Measurements from ENCODE around the gene ZNF576.
"Not testable (repeated sequence)": the region's sequence is repeated elsewhere in the genome, so short reads cannot be mapped to it uniquely, and the experiment has no call there.

Gene ZNF576

GRCh38 chr19:43633520-43633919, 37.1 kb downstream of the ZNF576 start:
- H3K27ac ChIP-seq: no peak overlapping the region
- TF ChIP-seq ZFX (IDR thresholded peaks at IDR 0.05; ENCODE audit: borderline replicate concordance): no peak
- TF ChIP-seq, protein P1, sequence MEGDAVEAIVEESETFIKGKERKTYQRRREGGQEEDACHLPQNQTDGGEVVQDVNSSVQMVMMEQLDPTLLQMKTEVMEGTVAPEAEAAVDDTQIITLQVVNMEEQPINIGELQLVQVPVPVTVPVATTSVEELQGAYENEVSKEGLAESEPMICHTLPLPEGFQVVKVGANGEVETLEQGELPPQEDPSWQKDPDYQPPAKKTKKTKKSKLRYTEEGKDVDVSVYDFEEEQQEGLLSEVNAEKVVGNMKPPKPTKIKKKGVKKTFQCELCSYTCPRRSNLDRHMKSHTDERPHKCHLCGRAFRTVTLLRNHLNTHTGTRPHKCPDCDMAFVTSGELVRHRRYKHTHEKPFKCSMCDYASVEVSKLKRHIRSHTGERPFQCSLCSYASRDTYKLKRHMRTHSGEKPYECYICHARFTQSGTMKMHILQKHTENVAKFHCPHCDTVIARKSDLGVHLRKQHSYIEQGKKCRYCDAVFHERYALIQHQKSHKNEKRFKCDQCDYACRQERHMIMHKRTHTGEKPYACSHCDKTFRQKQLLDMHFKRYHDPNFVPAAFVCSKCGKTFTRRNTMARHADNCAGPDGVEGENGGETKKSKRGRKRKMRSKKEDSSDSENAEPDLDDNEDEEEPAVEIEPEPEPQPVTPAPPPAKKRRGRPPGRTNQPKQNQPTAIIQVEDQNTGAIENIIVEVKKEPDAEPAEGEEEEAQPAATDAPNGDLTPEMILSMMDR (IDR thresholded peaks at IDR 0.05): no peak

GRCh38 chr19:43634068-43634467, 37.7 kb downstream of the ZNF576 start:
- no peak for TF ChIP-seq ZFX (IDR thresholded peaks at IDR 0.05; ENCODE audit: borderline replicate concordance)
- H3K27ac ChIP-seq: no peak overlapping the region

- no peak overlapping the region for H3K27ac ChIP-seq
- TF ChIP-seq, protein P1 (IDR thresholded peaks at IDR 0.05): no peak
- no peak for TF ChIP-seq ZFX (IDR thresholded peaks at IDR 0.05; ENCODE audit: borderline replicate concordance)
Measured at GRCh38 chr19:43634506-43634871, 38.1 kb downstream of the ZNF576 start.

- TF ChIP-seq, protein P1 (IDR thresholded peaks at IDR 0.05): no peak
- no peak for TF ChIP-seq ZFX (IDR thresholded peaks at IDR 0.05; ENCODE audit: borderline replicate concordance)
- H3K27ac ChIP-seq: no peak overlapping the region
Measured at GRCh38 chr19:43634872-43635560, 38.6 kb downstream of the ZNF576 start.

DNA sequence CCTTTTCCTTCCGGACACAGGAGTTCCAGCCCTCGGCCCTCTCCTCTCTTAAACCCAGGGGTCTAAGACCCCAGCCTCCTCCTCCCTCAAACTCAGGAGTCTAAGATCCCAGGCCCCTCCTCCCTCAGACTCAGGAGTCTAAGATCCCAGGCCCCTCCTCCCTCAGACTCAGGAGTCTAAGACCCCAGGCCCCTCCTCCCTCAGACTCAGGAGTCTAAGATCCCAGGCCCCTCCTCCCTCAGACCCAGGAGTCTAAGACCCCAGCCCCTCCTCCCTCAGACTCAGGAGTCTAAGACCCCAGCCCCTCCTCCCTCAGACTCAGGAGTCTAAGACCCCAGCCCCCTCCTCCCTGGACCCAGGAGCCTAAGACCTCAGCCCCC, 39.2 kb downstream of the ZNF576 start:
- not testable (repeated sequence) for H3K27ac ChIP-seq

DNA sequence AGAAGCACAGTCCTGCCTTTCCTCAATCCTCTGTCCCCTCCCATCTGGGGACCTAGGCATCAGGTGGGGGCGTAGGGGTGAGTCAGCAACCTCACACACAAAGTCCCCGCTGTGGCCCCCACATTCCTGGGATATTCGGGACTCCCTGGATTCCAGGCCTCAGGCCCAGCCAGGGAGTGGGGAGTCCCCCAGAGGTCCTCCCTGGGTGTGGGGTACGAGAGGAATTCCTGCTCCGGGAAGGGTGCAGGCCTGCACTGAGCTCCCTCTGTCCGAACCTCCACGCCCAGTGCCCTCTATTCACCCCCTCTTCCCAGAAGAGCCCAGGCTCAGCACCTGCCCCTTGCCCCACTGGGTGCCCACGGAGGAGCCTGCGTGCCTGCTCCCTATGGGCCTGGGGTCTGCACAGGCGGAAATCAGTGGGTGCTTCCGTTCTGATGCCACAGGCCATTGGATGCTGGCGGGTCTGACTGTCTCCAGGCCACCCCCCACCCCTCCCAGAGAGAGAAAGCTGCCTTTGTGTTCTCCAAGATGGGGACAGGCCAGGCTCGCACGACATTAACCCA, 39.8 kb downstream of the ZNF576 start:
- no peak for TF ChIP-seq ZFX (IDR thresholded peaks at IDR 0.05; ENCODE audit: borderline replicate concordance)
- TF ChIP-seq, protein P1 (IDR thresholded peaks at IDR 0.05): no peak
- H3K27ac ChIP-seq: no peak overlapping the region

DNA sequence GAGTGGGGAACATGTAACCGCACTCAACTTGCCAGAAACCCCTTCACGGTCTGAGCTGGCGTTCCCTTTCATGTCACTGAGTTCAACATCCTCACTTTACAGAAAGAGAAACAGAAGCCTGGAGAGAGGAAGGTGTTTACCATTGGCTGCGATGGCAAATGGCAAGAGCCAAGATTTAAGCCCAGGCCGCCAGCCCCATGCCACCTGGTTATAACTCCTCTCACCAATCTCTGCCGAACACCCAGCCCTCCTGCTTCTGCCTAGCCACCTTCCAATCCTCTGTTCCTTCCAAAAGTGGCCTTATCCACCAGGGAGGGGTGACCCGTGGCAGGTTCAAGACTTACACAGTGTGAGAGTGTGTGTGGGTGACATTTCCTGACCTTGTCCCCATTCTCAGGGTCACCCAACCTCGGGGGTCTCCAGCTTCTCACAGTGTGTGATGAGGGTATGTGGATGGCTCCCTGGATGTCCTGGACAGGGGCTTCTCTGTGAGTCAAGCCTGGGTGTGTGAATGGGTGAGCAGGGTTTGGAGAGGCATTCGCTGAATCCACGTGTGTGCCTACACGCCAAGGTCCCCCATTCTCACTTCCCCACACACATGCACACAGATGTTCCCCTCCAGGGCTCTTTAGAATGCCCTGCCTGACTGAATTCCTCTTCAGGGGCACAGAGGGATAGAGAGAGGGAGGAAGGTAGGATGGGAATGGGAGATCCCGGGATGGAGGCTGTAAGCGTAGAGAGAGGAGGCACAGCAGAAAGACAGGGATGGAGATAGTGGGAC, 42.0 kb downstream of the ZNF576 start:
- TF ChIP-seq, protein P1 (IDR thresholded peaks at IDR 0.05): no peak
- no peak for TF ChIP-seq ZFX (IDR thresholded peaks at IDR 0.05; ENCODE audit: borderline replicate concordance)
- no peak overlapping the region for H3K27ac ChIP-seq

GRCh38 chr19:43638995-43639518, 42.7 kb downstream of the ZNF576 start:
- TF ChIP-seq ZFX (IDR thresholded peaks at IDR 0.05; ENCODE audit: borderline replicate concordance): no peak
- TF ChIP-seq, protein P1 (IDR thresholded peaks at IDR 0.05): no peak
- no peak overlapping the region for H3K27ac ChIP-seq

All from 22Rv1 (cell line).